Endodermal cell (in vitro differentiated cells): ENCODE data around the gene KRTAP5-10. TPM values are rescaled to one million over a fixed set of nuclear protein-coding genes. Genes with fewer than 3 reads are reported as not detected.
"Not testable (repeated sequence)": the region's sequence is repeated elsewhere in the genome, so short reads cannot be mapped to it uniquely, and the experiment has no call there.

Experiments
- DNase-seq: peaks from one replicate; pipeline ENCODE4 v3.0.0-alpha.2; 2017
- H3K27ac ChIP-seq: 2 replicates; pipeline ENCODE4 v1.5.1; 2013; ENCODE audit warnings: mild to moderate bottlenecking, low read depth, low read length, moderate library complexity
- H3K27me3 ChIP-seq: 2 replicates; pipeline ENCODE4 v1.6.1; 2013; ENCODE audit warnings: mild to moderate bottlenecking, low read length, moderate library complexity; ENCODE audit not compliant: insufficient read depth, control insufficient read depth, poor library complexity, severe bottlenecking
- H3K36me3 ChIP-seq: 2 replicates; pipeline ENCODE4 v1.7.0; 2013; ENCODE audit warnings: mild to moderate bottlenecking, low read length, moderate library complexity; ENCODE audit not compliant: control insufficient read depth, insufficient read depth
- H3K4me1 ChIP-seq: one replicate; pipeline ENCODE4 v1.7.0; 2013; ENCODE audit warnings: low read length; ENCODE audit not compliant: control insufficient read depth, insufficient read depth
- H3K4me3 ChIP-seq: 2 replicates; pipeline ENCODE4 v1.5.1; 2013; ENCODE audit warnings: mild to moderate bottlenecking, low read length, moderate library complexity
- H3K9ac ChIP-seq: 2 replicates; pipeline ENCODE4 v1.6.1; 2013; ENCODE audit warnings: mild to moderate bottlenecking, low read length, moderate library complexity; ENCODE audit not compliant: poor library complexity, severe bottlenecking; ENCODE audit errors: extremely low read depth
- H3K9me3 ChIP-seq: 2 replicates; pipeline ENCODE4 v1.6.1; 2013; ENCODE audit warnings: mild to moderate bottlenecking, low read length, moderate library complexity; ENCODE audit not compliant: control insufficient read depth
- H3K27ac Mint-ChIP-seq: 2 replicates; pipeline ENCODE4 v1.8.0; 2020; ENCODE audit warnings: mixed read lengths
- H3K27me3 Mint-ChIP-seq: 2 replicates; pipeline ENCODE4 v1.8.0; 2021; ENCODE audit warnings: mild to moderate bottlenecking, mixed read lengths; ENCODE audit not compliant: insufficient read depth
- H3K36me3 Mint-ChIP-seq: 2 replicates; pipeline ENCODE4 v1.8.0; 2020; ENCODE audit warnings: low read depth, mixed read lengths
- H3K4me1 Mint-ChIP-seq: 2 replicates; pipeline ENCODE4 v1.8.0; 2020; ENCODE audit warnings: mixed read lengths
- H3K4me3 Mint-ChIP-seq: 2 replicates; pipeline ENCODE4 v1.8.0; 2020; ENCODE audit warnings: mild to moderate bottlenecking, moderate library complexity, mixed read lengths
- H3K9me3 Mint-ChIP-seq: 2 replicates; pipeline ENCODE4 v1.8.0; 2020; ENCODE audit warnings: mild to moderate bottlenecking, mixed read lengths
- CTCF ChIP-seq: fragments of 200-600 bp; sonication (generic); conservative IDR thresholded peaks from 2 replicates; pipeline ENCODE4 v1.5.0; 2021; ENCODE audit warnings: antibody characterized with exemption, mild to moderate bottlenecking
- WGBS, 2 experiments: methylation state at CpG; one replicate each; pipeline versions ENCODE4 v1.1.5 to v1.1.7; 2013; ENCODE audit warnings: missing lambda C conversion rate in 2 of 2, mixed read lengths in 1 of 2; ENCODE audit not compliant: insufficient coverage in 1 of 2, insufficient read length in 1 of 2; 5-methylcytosine and 5-hydroxymethylcytosine counted together
- total RNA-seq, 2 donors: library from RNA; stranded (reverse); fragmentation: NEBNext Ultra II Directional in 1 of 2; extraction: Animal tissue kit (Norgen Biotek cat#: 25700) in 1 of 2; gene quantifications; 2 replicates in 1 of 2; 3 replicates in 1 of 2; pipeline ENCODE4 v1.2.1, GENCODE V29; 2021

KRTAP5-10 gene
- total RNA-seq, 2 donors from 2014 or later = 0.29 TPM; not detected in 1

- Histone ChIP-seq H3K27me3 (no peaks in the 10 kb centered on the region), H3K27ac (no peak overlapping the region), H3K4me3 (no peak overlapping the region), H3K9me3 (peaks cover 13% of the 10 kb centered on the region), H3K4me1 (peaks cover 3% of the 10 kb centered on the region), H3K9ac (no peak overlapping the region), H3K36me3 (no peaks in the 10 kb centered on the region)
- H3K4me1 Mint-ChIP-seq = peaks cover 25% of the 10 kb centered on the region
- no peak overlapping the region for H3K4me3 Mint-ChIP-seq
- H3K27me3 Mint-ChIP-seq = peaks cover 2% of the 10 kb centered on the region
- H3K9me3 Mint-ChIP-seq = peaks cover 21% of the 10 kb centered on the region
- WGBS, 2 experiments = 88 to 93% methylated on average over 1 to 4 of the region's 4 CpGs
- H3K27ac Mint-ChIP-seq = no peak overlapping the region
- DNase-seq = no peak
- peaks cover 5% of the 10 kb centered on the region for H3K36me3 Mint-ChIP-seq
- TF ChIP-seq CTCF = no peak
Observed at GRCh38 chr11:71538666-71538990, 26.7 kb upstream of the KRTAP5-10 start.

GRCh38 chr11:71539017-71539416 lies 26.3 kb upstream of the KRTAP5-10 start:
- 84 to 90% methylated on average over 4 to 11 of the region's 11 CpGs for WGBS, 2 experiments
- no peak for DNase-seq
- Histone ChIP-seq H3K36me3 (no peaks in the 10 kb centered on the region), H3K4me3 (no peak overlapping the region), H3K27me3 (no peaks in the 10 kb centered on the region), H3K27ac (no peak overlapping the region), H3K4me1 (peaks cover 6% of the 10 kb centered on the region), H3K9ac (no peak overlapping the region), H3K9me3 (peaks cover 13% of the 10 kb centered on the region)
- TF ChIP-seq CTCF = no peak
- Mint-ChIP-seq H3K27ac (no peak overlapping the region), H3K27me3 (peaks cover 2% of the 10 kb centered on the region), H3K4me1 (peaks cover 29% of the 10 kb centered on the region), H3K36me3 (peaks cover 5% of the 10 kb centered on the region), H3K9me3 (peaks cover 21% of the 10 kb centered on the region), H3K4me3 (no peak overlapping the region)

GRCh38 chr11:71539971-71540370 lies 25.4 kb upstream of the KRTAP5-10 start:
- not testable (repeated sequence) for H3K4me3 Mint-ChIP-seq, H3K27ac Mint-ChIP-seq, H3K27me3 ChIP-seq, H3K27me3 Mint-ChIP-seq, DNase-seq, H3K36me3 ChIP-seq, H3K4me3 ChIP-seq, H3K27ac ChIP-seq, H3K4me1 ChIP-seq, H3K36me3 Mint-ChIP-seq, H3K9ac ChIP-seq
- peaks cover 34% of the 10 kb centered on the region for H3K4me1 Mint-ChIP-seq
- H3K9me3 Mint-ChIP-seq = peaks cover 21% of the 10 kb centered on the region
- peaks cover 13% of the 10 kb centered on the region for H3K9me3 ChIP-seq
- 93 to 95% methylated on average over 6 to 11 of the region's 11 CpGs for WGBS, 2 experiments

GRCh38 chr11:71540521-71541304 lies 24.6 kb upstream of the KRTAP5-10 start:
- not testable (repeated sequence) for H3K27ac Mint-ChIP-seq, H3K36me3 ChIP-seq, DNase-seq, H3K27ac ChIP-seq, H3K9ac ChIP-seq, H3K4me3 Mint-ChIP-seq, H3K27me3 Mint-ChIP-seq, H3K4me3 ChIP-seq, H3K36me3 Mint-ChIP-seq, H3K27me3 ChIP-seq
- Histone ChIP-seq H3K4me1 (peaks cover 17% of the 10 kb centered on the region), H3K9me3 (peaks cover 14% of the 10 kb centered on the region)
- WGBS, 2 experiments = 84 to 98% methylated on average over 6 to 9 of the region's 9 CpGs
- Mint-ChIP-seq H3K4me1 (peaks cover 35% of the 10 kb centered on the region), H3K9me3 (peaks cover 24% of the 10 kb centered on the region)
